Hematopoietic multipotent progenitor cell treated with erythropoietin and hydrocortisone succinate and interleukin-3 and kit ligand, for 4 days (in vitro differentiated cells): ENCODE results near the gene TPSD1.
"Not testable (repeated sequence)": the region's sequence is repeated elsewhere in the genome, so short reads cannot be mapped to it uniquely, and the experiment has no call there.

ENCODE experiments used
- DNase-seq: peaks from one replicate; pipeline ENCODE4 v3.0.0-alpha.2; 2015

TPSD1 gene

DNA sequence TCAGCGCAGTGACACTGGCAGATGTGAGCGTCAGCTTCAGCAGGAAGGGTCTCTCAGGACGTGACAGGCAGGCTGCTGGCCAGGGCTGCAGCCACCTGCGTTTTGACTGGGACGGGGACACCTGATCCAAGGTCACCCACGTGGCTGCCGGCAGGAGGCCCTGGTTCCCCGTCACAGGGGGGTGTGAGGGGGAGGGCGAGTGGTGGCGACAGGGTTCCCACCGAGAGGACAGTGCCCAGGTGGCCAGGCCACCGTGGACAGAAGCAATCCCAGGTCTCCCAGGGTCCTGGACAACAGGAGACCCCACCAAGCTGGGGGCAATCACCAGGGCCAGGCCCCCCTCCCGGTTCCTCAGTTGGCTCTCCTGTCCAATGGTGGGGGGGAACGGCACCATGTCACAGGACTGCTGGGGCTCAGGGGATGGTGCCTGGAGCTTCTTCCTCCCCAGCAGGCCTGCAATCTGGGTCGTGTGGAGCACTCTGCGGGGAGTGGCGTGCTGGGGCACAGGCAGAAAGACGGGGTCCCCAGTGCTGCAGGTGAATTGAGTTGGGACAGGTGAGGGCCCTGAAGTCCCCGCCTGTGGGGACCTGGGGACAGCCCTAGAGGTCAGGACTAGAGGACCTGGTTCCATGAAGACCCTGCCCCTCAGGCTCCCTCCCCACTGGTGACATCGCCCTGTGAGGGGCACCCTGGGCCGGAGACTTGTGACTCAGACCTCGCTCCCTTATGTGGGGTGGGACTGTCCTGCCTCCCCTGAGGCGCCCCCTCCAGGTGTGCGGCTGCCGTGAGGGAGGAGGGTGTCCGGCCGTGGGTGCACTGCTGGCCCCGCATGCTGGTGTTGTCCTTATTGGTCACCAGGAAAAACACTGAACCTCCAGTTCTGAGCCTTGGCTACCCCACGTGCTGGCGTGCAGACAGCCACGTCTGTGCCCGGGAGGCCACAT is 11.7 kb upstream of the TPSD1 start:
- DNase-seq = not testable (repeated sequence)

DNA sequence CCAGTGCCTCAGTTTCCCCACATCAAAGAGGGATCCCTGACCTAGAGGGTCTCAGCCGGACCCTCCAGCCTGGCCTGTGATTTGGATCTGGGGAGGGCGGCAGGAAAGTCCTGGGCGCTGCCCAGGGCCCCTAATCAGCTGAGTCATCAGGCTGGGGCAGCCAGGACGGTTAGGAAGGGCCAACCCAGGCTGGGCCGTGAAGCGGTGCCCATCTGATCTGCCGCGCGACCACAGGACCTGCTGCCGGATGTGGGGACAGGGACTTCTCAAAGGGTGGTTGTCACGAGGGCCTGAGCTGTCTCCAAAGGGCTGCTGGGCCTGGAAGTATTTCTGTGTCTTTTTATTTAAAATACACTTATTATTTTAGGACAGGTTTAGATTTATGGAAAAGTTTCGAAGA is 11.0 kb upstream of the TPSD1 start:
- peak; percentile 97 for DNase-seq

DNA sequence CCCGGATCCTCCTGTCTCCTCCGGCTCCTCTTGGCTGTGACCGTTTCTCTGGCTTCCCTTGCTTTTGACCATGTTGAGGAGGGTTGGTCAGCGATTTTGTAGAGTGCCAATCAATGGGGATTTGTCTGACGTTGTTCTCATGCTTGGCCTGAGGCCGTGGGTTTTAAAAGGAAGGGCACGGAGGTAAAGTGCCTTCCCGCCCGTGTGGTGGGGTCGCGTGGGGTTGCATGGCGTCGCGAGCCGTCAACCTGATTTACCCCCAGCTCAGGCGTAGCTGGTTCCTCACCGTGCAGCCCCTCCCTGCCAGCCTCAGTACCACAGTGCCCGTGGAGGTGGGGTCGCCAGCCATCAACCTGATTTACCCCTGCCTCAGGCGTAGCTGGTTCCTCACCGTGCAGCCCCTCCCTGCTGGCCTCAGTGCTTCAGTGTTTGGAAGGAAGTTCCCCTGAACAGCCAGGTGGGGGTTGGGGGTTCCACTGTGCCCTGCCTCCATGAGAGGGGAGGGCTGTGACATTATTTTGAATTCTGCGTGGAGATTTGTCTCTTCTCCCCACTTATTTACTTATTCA is 10.3 kb upstream of the TPSD1 start:
- peak; percentile 72 for DNase-seq

DNA sequence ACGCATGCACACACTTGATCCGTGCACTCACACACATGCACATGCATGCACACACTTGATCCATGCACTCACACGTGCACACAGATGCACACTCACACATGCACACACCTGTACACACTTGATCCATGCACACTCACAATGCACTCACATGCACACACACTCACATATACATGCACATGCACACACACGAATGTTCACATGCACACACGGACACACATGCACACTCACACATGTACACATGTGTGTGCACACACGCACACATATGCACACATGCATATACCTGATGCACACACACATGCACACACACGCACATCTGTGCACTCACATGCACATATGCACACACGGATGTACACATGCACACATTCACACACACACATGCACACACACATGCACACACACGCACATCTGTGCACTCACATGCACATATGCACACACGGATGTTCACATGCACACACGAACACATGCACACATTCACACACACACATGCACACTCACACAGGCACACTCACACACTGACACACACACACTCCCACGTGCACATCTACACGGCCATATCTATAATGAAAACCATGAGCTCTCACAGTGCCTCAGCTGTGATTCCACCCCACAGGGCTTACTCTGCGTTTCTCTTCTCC is 7.8 kb upstream of the TPSD1 start:
- not testable (repeated sequence) for DNase-seq

DNA sequence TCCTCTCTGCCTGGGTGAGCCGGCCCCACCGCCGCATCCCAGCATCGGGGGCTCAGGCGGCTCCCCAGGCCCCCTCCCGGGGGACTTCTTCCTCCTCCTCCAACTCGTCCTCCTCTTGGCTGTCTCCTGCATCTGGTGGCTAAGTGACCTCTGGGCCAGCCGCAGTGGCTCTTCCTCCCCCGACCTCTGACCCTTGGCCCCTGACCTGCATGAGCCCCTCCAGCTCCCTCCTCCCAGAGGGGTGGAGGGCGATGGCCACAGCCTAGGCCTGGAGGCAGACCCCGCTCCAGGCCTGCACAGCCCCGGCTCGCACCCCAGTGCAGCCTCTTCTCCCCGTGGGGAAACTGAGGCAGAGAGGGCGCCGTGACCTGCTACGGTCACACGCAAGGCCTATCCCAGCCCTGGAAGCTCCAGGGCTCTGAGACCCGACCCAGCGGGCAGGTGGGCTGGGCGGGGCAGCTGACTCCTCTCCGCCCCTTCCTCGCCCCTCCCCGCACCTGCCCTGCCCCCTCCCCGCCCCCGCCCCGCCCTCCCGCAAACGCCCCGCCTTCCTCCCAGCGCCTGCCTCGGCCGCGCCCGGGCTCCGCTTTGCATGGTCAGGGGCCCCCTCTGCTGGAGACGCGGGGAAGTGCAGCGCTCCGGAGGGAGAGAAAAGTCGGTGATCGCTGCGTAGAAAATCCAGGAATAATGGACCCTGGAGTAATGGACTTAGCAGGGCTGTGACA is 6.7 kb upstream of the TPSD1 start:
- not testable (repeated sequence) for DNase-seq

DNA sequence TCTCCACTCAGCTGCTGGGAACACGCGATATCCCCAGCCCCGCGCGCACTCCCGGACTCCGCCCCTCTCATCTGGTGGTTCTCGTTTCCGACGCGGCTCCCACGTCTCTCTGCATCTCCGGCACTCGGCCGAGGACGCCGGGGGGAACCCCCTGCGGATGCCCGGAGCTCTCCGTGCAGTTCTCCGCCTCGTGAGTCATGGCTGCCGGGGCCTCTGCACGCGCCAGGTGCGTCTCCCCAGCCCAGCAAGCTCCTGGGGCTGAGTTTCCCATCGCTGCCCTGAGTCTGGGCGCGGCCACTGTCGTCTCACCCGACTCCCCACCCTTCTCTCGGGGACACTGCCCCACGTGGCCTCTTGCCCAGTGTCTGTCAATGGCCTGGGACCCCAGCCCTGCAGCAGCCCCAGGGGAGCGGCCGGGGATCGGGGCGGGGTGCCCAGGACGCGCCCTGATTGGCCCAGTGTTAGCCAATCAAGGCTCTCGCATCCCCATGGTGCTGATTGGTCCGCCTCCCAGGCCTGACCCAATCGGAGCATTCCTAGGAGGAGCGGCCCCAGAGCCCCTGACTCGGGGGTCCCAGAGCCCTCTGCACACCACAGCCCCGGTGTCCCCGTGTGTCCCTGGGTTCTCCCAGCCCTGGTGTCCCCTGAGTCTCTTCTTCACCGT is 2.0 kb upstream of the TPSD1 start:
- not testable (repeated sequence) for DNase-seq

DNA sequence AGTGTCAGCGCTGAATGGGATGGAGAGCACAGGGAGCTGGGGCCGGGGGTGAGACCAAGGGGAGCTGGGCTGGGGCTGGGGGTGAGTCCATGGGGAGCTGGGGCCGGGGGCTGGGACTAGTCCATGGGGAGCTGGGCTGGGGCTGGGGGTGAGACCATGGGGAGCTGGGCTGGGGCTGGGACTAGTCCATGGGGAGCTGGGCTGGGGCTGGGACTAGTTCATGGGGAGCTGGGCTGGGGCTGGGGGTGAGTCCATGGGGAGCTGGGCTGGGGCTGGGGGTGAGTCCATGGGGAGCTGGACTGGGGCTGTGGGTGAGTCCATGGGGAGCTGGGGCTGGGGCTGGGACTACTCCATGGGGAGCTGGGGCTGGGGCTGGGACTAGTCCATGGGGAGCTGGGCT is 1.0 kb upstream of the TPSD1 start:
- not testable (repeated sequence) for DNase-seq

DNA sequence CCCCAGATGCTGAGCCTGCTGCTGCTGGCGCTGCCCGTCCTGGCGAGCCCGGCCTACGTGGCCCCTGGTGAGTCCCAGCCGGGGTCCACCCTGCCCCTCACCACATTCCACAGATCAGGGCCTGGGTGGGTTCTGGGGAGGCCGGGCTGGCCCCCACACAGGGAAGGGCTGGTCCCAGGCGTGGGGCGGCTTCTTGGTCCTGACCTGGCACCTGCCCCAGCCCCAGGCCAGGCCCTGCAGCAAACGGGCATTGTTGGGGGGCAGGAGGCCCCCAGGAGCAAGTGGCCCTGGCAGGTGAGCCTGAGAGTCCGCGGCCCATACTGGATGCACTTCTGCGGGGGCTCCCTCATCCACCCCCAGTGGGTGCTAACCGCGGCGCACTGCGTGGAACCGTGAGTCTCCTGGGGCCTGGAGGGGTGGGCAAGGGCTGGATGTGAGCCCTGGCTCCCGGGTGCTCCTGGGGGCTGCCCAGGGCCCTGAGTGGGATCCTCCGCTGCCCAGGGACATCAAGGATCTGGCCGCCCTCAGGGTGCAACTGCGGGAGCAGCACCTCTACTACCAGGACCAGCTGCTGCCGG is 516 bp downstream of the TPSD1 start:
- DNase-seq = not testable (repeated sequence)

DNA sequence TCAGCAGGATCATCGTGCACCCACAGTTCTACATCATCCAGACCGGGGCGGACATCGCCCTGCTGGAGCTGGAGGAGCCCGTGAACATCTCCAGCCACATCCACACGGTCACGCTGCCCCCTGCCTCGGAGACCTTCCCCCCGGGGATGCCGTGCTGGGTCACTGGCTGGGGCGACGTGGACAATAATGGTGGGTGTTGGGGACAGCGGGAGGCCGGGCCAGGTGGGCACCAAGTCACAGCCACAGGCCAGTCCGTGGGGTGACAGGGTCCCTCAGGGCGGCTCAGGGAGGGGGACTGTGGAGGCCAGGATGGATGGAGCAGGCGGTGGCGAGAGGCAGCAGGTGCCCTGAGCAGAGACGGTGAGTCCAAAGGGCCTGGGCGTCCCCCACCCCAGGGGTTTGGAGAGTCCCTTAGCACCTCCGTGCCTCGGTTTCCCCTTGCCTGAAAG is 1.0 kb downstream of the TPSD1 start:
- no peak for DNase-seq

DNA sequence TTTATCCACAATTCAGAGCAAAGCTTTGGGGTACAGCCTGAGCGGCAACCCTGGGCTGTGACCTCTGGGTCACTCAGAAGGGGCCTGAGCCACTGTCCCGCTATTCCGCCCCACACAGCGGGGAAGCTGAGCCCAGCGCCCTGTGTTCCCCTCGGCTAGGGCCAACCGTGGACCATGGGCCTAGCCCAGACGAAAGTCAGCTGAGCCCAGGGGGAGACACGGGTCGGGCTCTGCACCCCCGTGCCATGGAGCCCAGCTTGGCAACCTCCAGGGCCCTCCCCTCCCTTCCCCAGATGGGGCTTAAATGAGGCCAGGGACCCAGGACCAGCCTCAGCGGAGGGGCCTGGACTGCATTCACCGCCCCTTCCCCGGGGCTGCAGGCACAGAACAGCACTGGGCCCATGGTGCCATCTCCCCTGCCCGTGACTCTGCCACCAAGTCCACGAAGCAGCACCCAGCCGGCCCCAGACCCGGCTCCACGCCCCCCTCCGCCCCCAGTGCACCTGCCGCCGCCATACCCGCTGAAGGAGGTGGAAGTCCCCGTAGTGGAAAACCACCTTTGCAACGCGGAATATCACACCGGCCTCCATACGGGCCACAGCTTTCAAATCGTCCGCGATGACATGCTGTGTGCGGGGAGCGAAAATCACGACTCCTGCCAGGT is 1.8 kb downstream of the TPSD1 start:
- no peak for DNase-seq

DNA sequence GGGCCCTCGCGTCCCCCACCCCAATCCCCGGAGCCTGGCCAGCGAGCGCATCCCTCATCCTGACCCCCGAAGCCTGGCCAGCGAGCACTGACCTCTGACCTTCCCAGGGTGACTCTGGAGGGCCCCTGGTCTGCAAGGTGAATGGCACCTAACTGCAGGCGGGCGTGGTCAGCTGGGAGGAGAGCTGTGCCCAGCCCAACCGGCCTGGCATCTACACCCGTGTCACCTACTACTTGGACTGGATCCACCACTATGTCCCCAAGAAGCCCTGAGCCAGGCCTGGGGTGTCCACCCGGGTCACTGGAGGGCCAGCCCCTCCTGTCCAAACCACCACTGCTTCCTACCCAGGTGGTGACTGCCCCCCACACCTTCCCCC is 2.3 kb downstream of the TPSD1 start:
- DNase-seq = peak; percentile 44

DNA sequence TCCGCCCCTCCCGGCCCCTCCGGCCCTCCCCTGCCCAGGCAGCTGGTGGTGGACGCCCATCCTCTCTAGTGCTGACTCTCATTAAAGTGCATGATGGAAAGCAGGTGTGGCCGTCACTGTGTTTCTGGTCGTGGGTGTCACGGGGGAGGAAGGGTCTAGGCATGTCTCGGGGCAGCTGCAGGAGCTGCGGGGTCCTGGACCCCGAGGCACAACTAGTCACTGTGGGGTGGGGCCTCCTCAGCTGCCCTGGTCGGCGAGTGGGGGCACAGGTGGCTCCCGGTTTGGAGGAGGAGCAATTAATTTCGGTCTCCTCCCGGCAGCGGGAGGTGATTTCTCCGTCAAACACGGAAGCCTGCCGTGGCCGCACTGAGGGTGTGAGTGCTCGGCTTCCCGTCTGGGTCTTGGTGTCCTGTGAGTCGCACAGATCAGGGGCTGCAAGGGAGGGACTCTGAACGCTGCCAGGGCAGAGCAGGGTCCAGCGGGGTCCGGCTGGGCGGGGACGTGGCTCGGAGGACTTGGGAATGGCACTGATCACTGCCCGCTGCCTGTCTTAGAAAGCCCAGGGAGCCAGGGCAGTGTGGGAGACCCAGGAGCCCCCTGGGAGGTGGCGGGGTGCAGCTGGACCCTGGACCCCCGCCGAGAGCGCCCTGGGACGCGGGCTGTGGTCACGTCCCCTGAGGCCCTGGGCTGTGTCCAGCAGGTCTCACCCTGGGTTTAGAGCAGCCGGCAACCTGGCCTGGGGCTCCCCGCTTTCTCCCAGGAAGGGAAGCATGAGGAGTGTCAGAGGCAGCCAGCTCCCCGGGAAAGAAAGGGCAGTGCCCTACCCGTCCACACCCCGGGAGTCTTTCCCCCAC is 3.3 kb downstream of the TPSD1 start:
- peak; percentile 41 for DNase-seq

DNA sequence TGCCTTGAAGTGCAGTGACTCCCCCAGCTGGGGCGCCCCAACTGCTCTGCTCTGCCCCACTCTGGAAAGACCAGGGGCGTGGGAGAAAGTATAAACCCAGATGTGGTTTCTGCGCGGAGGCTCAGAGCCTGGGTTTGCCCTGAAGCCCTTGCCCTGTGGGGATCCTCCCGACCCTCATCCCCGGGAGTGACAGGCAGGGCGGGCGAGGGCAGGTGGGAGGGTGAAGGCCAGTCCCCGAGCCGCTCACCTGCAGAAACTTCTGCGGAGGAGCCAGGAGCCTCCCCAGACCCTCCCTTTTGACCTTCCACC is 3.8 kb downstream of the TPSD1 start:
- DNase-seq = no peak

DNA sequence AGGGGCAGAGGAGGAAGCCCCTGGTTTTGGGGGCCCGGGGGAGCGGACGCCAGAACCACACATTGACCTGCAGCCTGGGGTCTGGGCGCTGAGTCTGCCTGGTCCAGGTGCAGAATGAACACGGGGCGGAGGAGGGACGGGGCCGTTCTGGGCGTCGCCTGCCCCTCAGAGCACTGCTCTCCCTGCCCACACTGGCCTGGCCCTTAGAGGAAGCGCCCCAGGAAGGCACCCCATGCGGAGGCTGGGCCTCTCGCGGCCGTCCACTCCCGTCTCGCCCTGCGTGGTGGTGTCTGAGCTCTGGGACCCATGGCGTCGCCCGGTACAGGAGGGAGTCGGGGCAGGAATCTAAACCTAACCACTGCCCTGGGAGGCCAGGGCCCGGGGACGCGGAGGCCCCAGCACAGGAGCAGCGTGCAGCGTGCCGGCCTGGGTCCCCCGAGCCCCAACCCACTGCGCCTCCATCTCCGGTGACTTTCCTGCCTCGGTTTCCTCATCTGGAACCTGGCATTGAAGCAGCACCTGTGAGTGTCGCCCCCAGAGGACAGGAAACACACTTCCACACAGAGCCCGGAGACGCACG is 4.3 kb downstream of the TPSD1 start:
- no peak for DNase-seq

DNA sequence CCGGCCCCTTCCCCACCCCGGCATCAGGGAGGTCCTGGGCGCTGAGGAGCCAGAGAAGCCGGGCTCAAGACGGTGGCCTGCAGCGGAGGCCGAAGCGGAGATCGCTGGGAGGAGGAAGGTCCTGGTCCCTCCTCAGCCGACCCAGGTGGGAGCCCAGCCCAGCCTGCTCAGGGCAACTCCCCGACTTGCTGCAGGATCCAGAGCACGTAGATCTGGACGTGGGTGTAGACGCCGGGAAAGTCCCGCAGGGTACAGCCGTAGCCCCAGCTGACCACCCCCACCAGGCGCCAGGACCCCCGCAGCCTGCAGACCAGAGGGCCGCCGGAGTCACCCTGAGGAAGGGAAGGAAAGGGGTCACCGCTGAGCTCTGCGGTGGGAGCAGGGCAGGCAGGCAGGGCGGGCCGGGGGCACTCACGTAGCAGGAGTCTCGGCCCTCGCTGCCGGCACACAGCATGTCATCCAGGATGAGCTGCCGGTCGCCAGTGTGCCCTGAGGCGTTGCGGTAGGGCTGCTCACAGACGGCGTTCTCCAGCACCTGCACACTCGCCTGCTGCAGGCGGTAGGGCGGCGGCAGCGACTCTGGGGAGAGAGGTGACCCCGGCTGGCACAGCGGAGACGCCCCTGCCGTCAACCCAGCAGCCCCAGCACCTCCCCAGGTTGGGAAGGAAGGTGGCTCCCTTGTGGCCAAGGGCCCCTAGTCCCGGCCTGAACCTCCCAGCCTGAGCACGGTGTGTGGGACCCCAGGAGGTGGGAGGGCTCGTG is 5.4 kb downstream of the TPSD1 start:
- no peak for DNase-seq

DNA sequence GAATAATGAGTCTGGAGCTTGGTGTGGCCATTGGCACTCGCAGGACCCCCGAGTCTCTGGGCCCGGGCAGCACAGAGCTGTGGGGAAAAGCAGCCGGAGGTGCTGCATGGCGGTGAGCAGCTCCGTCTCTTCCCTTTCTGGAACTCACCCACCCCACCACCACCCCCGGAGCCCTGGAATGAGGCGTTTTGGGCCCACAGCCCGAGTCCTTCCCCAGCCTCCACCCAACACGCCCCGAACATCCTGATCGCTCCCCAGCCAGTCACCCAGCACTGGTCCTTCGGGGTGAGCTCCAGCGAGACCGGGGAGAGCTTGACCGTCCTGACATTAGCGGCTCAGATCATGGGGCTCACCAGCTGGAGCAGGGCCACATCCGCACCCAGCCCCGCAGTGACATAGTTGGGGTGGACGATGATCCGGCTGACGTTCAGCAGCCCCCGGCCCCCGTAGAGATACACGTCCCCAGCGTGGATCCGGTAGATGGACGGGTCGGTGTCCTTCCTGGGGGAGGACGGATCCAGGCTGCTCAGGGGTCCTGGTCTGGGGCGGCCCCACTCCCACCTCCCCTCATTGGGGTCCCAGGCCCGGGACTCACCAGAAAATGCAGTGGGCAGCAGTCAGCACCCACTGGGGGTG is 6.5 kb downstream of the TPSD1 start:
- no peak for DNase-seq

DNA sequence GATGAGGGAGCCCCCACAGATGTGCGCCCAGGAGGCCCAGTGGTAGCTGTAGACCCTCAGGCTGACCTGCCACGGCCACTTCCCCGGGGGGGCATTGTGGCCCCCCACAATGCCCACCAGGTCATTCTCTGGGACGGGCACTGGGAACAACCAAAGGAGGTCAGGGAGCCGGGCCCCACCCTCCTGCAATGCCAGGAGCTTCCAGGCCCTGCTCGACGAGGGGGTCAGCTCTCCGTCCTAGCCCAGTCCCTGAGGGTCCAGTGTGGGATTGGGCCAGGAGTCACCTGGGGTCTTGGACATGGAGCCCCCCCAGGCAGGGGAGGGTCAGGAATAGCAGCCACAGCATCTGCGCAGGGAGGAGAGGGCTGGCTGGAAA is 7.0 kb downstream of the TPSD1 start:
- no peak for DNase-seq

DNA sequence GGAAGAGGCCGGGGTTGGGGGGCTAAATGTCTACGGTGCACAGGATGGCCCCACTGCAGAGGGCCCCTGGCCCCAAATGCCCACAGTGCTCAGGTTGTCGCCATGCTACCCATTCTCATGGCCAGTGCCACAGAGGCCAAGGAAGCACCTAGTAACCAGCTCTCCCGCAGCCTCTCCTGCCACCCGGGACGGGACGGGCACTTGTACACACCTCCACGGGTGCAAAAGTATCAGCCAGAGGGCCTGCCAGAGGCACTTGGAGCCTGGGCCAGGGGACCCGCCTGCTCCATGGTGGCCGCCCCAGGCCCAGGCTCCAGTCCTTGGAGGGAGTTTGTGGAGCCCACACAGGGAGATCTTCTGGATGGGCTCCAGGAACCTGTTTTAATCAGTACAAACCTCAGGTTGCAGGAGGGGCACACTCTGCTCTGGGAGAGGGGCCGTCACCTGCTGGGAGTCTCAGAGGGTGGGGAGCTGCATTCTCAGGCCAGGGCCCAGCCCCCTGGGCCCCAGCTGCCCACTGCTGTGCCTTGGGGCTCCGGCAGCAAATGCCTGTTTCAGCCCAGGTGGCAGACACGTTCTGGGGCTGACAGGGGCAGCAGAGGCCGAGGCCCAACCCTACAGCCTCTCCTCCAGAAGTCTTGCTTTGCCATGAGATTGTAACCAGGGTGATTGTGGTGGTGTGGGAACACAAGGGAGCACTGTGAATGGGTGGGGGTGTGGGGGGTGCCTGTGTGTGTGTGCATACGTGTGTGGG is 7.9 kb downstream of the TPSD1 start:
- DNase-seq = peak; percentile 41
